ENCODE results near the gene RAB7A.

Gene RAB7A

GRCh38 chr3:128760881-128761280, 34.9 kb downstream of the RAB7A start:
- ChIA-PET POLR2A (interaction anchor here (0.6 kb wide), 1 partner anchor 23 kb away, joined by 7 read pairs; no protein-coding TSS in a partner anchor), CTCF (interaction anchor here (1.2 to 4.6 kb wide), 7 partner anchors 10 to 143 kb away, joined by 3 to 20 read pairs (median 4); no protein-coding TSS in a partner anchor)
- no peak for DNase-seq (ENCODE audit: extremely low spot score)
- no peak for TF ChIP-seq CTCF (IDR thresholded peaks at IDR 0.05; ENCODE audit: control extremely low read depth, extremely low read depth, low read depth, missing control alignments)

- POLR2A ChIA-PET = interaction anchor here (0.6 kb wide), 1 partner anchor 24 kb away, joined by 7 read pairs; no protein-coding TSS in a partner anchor
- no peak for TF ChIP-seq CTCF (IDR thresholded peaks at IDR 0.05; ENCODE audit: control extremely low read depth, extremely low read depth, low read depth, missing control alignments)
- no peak for DNase-seq (ENCODE audit: extremely low spot score)
- CTCF ChIA-PET = interaction anchor here (1.2 to 4.6 kb wide), 5 partner anchors 11 to 34 kb away, joined by 3 to 20 read pairs (median 4); no protein-coding TSS in a partner anchor
Measured at GRCh38 chr3:128761392-128761791, 35.4 kb downstream of the RAB7A start.

GRCh38 chr3:128763967-128764366, 38.0 kb downstream of the RAB7A start:
- CTCF ChIA-PET = no interaction called here
- TF ChIP-seq CTCF (IDR thresholded peaks at IDR 0.05; ENCODE audit: control extremely low read depth, extremely low read depth, low read depth, missing control alignments) = no peak
- no peak for DNase-seq (ENCODE audit: extremely low spot score)
- POLR2A ChIA-PET = no interaction called here

GRCh38 chr3:128764863-128765262, 38.9 kb downstream of the RAB7A start:
- POLR2A ChIA-PET = no interaction called here
- CTCF ChIA-PET = no interaction called here
- TF ChIP-seq CTCF (IDR thresholded peaks at IDR 0.05; ENCODE audit: control extremely low read depth, extremely low read depth, low read depth, missing control alignments) = no peak
- no peak for DNase-seq (ENCODE audit: extremely low spot score)

GRCh38 chr3:128767094-128767750, 41.2 kb downstream of the RAB7A start:
- no peak for DNase-seq (ENCODE audit: extremely low spot score)
- ChIA-PET POLR2A (no interaction called here), CTCF (interaction anchor here (1.0 to 2.4 kb wide), 6 partner anchors 15 to 86 kb away, joined by 4 to 11 read pairs (median 6); no protein-coding TSS in a partner anchor)
- TF ChIP-seq CTCF (IDR thresholded peaks at IDR 0.05; ENCODE audit: control extremely low read depth, extremely low read depth, low read depth, missing control alignments) = no peak

GRCh38 chr3:128768471-128768870, 42.5 kb downstream of the RAB7A start:
- DNase-seq (ENCODE audit: extremely low spot score) = no peak
- no peak for TF ChIP-seq CTCF (IDR thresholded peaks at IDR 0.05; ENCODE audit: control extremely low read depth, extremely low read depth, low read depth, missing control alignments)
- ChIA-PET POLR2A (no interaction called here), CTCF (interaction anchor here (0.8 to 2.4 kb wide), 7 partner anchors 13 to 88 kb away, joined by 3 to 11 read pairs (median 6); no protein-coding TSS in a partner anchor)

All from GM10248 (cell line).